Activated T-cell treated with anti-CD3 and anti-CD28 coated beads for 48 hours (primary cell): ENCODE measurements around the gene XYLT1.

ENCODE experiments used
- DNase-seq: peaks from one replicate; pipeline ENCODE4 v3.0.0-alpha.2; 2020; ENCODE audit warnings: low read depth

XYLT1 gene

DNA sequence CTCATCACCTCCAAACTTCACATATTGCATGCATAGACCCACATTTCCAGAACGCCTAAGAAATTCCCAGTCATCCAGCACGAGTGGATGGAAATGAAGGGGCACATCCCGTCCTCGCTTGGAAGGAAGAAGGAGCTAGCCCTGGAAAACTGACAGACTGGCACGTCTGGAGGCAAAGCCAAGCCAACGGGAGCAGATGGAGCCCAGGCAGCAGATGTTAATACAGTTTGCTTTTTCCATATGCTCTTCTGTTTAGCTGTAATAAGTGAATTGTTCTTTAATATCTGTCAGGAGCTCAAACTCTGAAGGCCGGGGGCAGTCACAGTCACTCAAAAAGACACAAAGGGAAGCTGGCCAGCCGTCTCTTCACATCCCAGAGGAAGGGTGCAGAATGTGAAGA lies 187.7 kb downstream of the XYLT1 start:
- no peak for DNase-seq

DNA sequence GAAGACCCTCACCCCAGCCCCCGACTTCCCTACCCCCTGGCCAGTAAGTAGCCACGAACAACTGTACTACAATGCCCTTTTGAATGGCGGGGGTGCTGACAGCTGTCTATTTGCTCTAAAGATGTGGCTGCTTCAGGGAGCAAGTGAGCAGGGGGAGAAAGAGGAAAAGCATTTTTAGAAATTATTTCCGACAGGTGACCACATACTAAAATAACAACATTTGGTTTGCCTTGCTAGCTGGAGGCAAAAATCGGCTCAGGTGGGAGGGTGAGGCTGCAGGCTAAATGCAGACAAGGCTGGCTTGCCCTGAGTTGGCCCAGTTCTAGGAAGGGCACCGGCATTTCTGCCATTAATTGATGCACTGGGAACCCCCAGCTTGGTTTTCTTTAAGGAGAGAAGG lies 188.5 kb downstream of the XYLT1 start:
- no peak for DNase-seq

DNA sequence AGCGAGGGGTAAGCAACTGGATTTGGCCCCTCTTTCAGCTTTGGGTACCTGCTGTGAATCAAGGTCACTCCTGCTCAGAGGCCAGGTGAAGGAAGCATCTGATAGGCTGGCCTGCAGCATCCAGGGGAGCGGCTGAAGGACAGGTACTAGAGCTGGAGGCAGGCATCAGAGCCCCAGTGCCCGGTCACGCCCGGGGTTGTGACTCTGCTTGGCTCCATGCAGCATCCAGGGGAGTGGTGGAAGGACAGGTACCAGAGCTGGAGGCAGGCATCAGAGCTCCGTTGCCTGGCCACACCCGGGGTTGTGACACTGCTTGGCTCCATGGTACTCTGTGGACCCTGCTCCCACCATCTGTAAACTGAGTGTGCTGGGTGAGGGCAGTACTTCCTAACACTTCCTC lies 189.7 kb downstream of the XYLT1 start:
- DNase-seq = no peak

DNA sequence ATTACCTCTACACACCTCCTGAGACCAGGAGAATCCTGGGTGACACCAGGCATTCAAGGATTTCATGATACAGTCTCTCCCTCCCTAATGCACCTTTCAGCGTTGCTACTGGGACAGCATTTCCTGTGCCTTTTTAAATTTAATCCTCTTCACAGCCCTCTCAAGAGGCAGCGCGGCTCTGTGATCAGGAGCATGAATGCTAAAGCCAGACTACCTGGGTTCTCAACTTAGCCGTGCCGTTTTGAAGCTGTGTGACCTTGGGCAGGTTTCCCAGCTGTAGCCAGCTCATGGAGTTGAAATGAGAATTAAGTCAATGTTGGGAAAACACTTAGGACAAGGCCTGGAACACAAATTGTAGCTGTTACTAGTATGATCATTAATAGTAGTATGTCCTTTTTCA lies 191.8 kb downstream of the XYLT1 start:
- no peak for DNase-seq

DNA sequence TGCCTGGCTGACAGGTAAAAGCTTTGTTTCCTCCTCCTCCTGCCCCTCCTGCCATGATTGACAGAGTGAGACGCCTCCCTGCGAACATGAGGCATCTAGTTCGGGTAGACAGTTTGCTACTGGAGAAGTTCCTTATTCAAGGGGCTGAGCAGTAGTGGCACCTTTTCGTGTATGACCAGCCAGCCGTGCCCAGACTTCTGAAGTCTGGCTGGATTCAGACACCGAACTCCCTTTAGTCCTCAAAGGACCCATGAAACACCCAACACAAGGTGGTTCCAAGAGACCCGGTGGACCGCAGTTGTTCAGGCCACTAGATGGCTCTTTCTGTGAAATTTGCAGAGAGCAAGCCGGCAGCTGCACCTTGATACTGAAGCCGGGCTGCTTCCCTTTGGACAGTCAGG lies 192.8 kb downstream of the XYLT1 start:
- DNase-seq = no peak

DNA sequence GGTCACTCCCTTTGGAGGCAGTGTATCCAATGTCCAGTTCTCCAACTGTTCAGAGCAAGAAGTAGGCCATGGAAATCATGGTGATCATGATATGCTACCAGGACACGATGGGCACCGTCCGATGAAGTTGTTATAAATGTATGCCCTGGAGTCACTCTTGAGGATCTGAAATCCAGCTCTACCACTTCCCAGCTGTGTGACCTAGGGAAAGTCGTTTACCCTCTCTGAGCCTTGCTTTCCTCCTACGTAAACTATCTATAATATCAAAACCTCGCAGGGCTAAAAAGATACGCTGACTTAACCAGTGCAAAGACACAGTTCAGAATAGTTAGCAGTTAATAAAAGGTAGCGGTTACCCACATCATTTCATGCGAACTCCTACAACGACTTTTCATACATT lies 194.2 kb downstream of the XYLT1 start:
- no peak for DNase-seq

DNA sequence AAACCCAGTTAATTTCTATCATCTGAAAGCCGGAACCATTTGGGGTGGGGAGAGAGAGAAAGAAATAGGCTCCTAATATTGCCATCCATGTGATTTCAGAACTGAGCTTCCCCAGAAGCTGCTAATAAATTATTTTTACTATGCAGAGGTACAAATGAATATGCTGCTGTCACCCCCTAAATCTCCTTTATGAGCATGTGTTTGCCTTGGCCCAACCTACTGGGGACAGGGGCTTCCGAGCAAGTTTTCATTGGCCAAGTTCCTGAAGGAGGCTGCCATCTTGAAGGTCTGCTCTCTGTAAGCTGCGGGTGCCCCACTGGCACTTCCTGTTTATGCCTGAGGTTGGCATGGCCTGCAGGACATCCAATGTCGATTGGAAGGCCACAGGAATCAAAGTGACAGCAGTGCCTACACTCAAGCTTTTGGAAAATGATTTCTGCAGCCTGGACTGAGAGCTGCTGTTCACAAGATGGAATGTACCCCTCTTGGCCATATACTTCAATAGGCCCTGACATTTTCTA lies 194.7 kb downstream of the XYLT1 start:
- DNase-seq = no peak

DNA sequence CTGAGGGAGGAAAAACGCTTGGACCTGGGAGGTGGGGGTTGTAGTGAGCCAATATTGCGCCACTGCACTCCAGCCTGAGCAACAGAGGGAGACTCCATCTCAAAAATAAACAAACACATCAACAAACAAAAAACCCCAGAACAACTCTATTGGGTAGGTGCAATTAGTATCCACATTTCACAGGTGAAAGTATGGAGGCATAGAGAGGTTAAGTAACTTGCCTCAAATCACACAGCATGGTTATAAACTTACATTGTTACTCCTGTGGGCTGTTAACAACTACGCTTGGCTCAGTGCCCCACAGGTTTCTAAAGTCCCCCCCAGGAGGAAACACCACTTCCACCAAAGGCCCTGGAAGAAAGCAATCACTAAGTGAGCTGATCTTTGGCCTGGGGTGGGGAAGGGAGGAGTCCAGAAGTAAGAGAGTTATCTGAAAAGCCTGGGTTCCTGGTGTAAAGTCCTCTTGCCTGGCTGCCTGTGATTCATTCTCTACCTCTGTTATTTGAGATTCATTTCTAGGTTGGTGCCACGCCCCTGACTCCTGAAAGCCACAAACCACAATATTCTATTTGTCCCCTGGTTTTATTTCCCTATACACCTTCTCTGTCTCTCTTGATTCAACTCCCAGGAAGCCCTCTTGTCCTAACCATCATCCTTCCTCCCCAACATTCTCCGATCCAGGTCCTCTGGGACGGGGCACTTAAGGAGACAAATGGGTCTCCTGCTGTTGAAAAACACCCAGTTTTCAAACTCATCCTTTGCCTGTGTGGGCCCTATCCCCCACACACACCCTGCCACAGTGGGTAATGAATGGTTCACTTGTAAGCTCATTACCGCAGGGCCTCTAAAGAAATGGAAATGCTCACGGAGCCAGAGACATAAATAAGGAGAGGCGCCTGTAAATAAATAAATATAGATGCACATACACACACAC lies 195.4 kb downstream of the XYLT1 start:
- no peak for DNase-seq

DNA sequence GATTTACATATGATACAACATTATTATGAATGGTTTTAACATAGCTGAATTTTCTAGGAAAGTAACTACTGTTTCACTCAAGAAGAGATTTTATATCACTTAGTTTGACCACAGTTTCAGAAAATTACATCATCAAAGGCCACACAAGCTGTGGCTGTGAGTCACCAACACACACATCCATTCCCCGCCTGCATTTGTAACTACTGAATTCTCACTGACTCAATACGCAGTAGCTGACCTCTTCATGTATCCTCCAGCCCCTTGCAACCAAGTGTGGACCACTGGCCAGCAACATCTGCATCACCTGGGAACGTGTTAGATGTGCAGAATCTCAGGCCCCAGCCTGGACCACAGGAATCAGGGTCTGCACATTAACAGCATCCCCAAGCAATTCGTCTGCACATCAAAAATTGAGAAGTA lies 197.6 kb downstream of the XYLT1 start:
- DNase-seq = no peak

DNA sequence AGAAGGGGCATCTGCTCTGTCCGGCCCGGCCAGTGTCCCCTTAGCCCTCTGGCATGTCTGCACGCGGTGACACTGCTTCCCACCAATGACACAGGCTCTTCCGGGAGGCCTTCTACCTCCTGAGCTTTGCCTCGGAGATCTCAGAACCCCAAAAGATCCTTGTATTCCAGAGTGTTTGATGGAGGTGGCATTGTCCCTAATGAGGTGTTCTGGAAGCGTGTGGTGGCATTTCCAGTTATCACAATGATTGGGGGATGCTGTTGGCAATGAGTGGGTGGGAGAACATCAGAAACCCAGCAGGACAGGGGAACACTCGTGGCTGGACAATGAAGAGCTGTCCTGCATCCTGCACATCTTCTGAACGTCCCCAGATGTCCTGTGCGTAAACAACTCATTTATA lies 198.0 kb downstream of the XYLT1 start:
- DNase-seq = no peak

DNA sequence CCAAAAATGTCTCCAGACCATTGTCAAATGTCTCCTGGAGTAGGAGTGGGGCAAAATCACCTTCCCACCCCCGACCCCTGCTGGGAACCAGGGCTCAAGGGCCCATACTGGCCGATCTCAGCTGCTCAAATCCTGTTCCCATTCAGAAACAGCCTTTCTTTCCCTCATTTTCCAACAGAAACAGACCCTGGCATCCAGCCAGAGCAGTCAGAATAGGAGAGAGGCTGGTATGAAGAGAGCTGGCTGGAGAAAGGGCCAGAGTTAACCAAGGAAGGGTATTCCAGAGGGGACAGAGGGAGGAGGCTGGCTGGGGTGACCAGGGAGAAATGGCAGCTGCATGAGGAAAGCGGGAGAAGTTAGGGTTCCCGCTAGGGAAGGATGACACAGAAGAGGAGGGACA lies 199.1 kb downstream of the XYLT1 start:
- DNase-seq = no peak

DNA sequence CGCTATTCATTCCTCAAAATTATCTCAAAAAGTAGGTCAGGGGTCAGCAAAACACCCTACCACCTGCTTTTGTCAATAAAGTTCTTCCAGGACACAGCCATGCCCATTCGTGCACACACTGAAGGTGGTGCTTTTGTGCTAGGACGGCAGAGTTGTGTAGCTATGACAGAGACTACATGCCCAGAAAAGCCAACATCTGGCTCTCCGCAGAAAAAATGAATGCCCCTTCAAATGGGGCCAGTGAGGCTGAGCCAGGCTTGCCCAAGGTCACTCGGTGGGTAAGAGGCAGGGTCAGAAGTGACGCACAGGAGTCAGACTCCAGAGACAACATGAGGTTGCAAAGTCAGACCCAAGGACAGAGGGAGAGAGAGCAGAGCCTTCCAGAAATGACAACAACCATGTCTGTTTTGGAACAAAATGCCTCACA lies 200.1 kb downstream of the XYLT1 start:
- DNase-seq = no peak

DNA sequence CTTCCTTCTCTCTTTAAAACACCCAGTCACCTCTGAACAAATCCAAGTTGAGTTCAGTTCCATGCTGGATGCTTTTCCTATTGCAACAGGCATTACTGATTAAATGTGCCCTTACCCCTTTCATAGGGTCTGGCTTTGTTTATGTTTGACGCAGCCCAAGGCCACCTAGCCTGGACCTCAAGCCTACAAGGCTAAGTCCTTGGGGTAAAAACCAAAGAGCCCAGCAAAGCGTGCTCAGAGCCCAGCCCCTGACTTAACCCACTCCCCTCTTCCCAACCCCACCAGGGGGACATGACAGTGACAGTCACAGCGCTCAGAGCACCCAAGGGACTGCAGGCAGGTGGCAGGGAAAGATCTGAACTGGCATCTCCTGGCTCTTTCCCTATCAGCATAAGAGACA lies 200.6 kb downstream of the XYLT1 start:
- no peak for DNase-seq

DNA sequence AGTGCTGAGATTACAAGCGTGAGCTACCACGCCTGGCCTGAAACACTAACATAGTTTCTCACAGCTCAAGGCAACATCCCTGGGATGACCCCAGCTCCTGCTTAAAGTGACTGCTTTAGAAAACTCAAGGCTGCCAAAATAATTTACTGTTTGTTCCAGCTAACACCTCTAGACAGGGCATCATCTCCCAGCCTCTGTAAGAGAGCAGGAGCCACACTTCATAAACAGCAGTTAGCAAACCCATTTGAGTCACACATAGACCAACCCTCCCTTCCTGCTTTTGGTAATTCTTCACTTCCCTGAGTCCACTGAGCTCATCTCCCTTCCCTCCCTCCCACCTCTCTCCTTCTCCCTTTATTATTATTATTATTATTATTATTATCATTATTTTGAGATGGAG lies 201.3 kb downstream of the XYLT1 start:
- no peak for DNase-seq

DNA sequence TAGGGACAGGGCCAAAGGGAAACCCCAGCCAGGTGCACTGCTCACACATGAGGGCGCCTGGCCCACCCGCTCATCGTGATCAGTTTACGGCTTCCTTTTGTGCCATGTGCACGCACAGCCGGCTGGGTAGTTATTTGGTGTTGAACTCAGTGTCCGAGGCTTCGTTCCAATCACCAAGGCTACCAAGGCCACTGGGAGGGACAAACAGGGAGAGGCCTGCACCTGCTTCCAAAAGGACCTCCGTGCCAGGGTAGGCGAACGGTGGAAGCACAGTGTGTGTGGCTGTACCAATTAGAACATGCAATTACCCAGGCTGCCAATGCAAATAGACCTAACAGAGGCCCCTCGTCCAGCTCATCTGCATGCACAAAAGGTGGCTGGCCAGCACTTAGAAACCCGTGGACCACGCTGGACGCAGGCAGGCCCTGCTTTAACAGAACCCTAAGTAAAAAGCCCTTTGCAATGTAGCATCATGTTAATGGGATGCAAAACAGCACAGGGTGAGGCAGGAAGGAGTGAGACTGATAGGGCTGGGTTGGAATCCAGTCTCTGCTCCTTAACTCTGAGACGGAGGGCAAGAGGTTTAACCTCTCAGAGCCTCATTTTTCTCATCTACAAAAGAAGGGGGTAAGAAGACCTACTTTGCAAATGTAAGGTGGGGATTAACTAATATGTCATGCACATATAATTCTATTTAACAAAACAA lies 204.0 kb downstream of the XYLT1 start:
- DNase-seq = no peak

DNA sequence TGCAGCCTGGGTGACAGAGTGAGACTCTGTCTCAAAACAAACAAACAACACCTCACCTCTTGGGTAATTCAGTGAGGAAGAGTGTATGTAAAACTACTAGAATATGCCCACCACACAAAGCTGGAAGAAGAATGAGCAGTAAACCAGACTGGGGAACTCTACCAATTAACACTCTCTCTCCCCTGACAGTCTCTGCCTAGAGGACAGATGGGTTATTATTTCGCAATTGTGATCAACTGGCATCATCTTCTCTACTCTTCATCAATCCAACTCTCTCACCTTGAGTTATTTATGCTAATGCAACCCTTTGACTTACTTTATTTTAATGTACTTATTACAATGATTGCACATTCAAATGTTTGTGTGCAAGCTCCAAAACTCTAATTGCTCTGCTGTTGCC lies 205.6 kb downstream of the XYLT1 start:
- no peak for DNase-seq

DNA sequence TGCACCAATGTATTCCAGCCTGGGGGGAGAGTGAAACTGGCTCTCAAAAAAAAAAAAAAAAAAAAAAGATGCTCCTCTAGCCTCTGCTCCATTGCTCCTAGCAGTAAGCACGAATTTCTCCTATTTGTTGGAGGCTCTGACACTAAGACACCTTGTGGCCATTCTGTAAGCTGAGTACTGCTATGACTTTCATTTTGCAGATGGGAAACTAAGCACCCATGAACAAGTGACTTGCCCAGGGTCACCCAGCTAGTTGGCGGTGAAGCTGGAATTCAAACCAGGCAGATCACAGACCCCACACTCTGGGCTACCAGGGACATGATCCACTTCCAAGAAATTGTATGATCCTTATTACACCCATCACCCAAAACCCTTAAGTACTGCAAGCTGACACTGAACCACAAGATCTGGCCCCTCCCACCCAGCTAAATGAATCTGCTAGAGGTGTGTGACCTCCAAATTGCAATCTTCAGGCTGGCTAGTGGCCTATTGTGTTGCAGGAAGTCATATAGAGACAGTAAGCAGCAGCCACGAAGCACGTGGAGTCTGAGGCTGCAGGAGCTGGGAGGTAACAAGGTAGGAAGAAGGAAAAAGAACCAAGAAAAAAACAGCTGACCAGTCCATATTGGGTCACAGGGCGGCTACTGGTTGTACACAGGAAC lies 209.4 kb downstream of the XYLT1 start:
- no peak for DNase-seq

DNA sequence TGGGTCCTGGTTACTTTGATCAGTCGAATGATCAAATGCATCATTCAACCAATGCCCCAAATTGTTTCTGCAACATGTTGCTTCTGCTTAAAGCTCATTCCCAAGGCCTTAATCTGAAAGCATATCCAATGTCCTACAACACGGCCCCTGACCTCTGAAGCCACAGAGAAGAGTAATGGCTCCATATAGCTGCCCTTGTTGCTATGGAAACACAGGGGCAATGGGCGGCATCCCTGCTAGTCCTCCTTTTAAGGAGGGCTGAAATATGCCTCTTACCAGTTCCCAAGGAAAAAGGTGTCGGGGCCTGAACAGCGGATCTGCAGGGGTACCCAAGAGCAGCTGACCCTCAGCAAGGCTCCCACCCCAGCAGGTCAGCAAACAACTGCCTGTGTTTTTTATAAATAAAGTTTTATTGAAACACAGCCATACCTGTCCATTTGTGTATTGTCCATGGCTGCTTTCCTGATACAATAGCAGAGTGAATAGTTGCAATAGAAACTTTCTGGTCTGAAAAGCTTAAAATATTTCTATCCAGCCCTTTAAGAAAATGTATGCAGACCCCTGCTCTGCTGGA lies 210.4 kb downstream of the XYLT1 start:
- no peak for DNase-seq

DNA sequence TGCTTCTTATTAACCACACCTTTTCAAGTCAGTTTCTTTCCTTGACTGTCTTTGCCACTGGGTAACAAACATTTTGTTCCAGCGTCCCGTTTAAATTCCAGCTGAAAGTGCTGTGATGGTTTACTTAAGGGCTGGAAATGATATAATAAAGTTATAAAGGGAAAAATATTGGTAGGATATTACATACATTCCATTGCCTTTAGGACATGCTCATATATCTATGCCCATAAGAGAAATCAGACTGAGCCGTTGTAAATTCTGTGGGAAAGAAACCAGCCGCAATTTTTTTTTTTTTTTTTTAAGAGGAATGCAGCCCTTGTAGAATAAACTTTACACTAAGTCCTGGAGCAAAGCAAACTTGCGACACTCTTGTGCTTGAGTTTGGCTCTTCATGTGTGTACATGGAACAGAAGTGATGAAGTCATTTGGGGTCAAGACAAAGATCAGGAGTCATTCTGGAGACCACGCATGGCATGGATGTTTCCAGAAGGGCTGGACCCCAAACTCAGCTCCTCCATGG lies 210.9 kb downstream of the XYLT1 start:
- no peak for DNase-seq

DNA sequence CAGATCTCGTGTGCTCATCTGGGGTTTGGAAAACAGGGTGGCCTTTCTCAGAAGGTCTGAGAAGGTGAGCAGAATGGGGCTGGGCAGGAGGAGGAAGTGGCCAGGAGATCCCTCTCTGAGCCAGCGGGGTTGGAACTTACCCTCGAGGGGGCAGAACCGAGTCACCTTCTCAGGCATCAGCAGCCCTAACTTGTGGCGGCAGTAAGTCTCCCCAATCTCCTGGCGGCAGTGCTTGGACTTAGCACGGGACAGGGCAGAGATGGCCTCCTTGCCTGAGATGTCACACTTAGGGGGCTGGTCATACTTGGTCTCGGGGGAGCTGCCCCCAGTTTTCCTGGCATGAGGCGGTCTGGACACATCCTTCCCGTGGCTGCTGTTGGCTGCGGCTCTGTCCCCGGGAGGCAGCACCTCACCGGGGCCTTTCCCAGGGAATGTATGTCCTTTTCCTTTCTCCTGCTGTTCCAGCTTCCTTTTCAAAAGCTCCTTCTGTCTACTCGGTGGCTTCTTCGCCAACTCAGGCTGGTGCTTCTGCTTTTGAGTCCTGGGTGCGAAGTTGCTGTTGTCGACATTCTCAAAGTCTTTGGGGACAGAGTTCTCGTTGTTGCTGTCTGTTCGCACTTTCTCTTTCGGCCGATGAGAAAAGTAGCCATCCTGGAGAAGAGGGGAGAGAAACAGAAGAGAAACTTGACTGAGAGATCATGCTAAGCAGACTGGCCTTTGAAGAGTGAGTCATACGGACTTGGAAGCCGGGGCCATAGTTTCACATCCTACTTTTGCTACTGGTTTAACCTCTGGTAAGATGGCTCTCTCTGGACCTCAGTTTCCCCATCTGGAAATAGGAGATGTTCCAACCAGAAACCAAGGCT lies 211.7 kb downstream of the XYLT1 start:
- no peak for DNase-seq

DNA sequence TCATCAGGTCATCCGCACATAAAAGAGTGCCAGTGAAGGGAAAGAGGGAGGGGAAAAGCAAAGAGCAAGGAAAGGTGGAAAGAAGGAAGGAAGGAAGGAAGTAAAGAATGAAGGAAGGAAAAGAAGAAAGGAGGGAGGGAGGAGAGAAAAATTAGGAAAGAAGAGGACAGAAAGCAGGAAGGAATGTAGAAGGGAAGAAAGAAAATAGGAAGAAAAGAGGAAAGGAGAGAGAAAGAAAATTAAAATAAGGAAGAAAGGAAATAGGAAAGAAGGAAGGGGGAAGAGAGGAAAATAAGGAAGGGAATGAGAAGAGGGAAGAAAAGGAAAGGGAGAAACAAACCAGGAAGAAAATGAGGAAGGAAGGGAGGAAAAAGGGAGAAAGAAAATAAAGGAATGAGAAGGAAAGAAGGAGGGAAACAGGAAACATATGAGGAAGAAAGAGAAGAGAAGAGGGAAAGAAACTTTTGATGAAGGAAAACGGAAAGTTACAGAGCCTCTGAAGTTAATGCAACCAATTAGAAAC lies 212.6 kb downstream of the XYLT1 start:
- DNase-seq = no peak
